Measurements from ENCODE around the gene MBD2.
"Not testable (repeated sequence)": the region's sequence is repeated elsewhere in the genome, so short reads cannot be mapped to it uniquely, and the experiment has no call there.

The MBD2 gene

DNA sequence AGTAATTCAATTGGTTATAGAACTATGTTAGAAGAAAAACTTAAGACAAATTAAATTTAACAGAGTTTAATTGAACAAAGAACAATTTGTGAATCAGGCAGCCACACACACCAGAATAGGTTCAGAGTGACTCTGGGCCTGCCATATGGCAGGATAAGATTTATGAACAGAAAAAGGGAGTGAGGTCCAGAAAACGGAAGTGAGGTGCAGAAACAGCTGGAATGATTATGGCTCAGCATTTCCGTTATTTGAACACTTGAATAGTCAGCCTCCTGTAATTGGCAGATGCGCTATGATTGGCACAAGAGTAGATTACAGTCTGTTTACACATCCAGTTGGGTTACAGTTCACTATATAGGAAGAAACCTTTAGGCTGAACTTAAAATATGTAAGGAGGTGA lies 99.0 kb downstream of the MBD2 start:
- WGBS (ENCODE audit: extremely low coverage, insufficient coverage, low lambda C conversion rate) = no CpG with 5 or more reads among the region's 3 CpGs
- H3K4me1 ChIP-seq (ENCODE audit: control insufficient read depth, low read depth, low read length) = no peaks in the 10 kb centered on the region
- H3K9ac ChIP-seq (ENCODE audit: low read length) = no peak overlapping the region

DNA sequence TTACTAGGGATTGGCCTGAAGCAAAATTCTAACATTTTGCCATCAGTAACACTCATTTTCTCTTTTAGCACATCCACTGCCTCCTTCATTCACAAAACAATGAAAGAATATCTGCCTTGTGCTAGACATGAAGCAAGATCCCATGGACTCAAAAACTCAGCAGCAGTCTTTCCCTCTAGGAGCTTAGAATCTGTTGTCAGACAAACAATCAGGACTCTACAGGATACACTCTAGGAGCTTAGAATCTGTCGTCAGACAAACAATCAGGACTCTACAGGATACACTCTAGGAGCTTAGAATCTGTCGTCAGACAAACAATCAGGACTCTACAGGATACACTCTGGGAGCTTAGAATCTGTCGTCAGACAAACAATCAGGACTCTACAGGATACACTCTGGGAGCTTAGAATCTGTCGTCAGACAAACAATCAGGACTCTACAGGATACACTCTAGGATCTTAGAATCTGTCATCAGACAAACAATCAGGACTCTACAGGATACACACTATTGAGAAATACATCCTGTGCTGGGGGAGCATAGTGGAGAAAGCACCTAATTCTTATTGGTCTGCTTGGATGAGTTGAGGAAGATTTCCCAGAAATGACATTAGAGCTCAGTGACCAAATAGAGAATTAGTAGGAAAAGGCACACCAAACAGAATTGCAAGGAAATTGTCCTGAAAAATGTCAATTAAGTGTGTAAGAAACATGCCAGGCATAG lies 100.6 kb downstream of the MBD2 start:
- not testable (repeated sequence) for H3K4me2 ChIP-seq (ENCODE audit: low read length); H2AK5ac ChIP-seq (ENCODE audit: low read length); H3K18ac ChIP-seq (ENCODE audit: low read length); H3K4ac ChIP-seq (ENCODE audit: low read depth, low read length); H2BK15ac ChIP-seq (replicated peaks; ENCODE audit: low read depth); H3K36me3 ChIP-seq (ENCODE audit: control insufficient read depth, insufficient read depth, low read length); H4K5ac ChIP-seq (ENCODE audit: low read length); H3K9ac ChIP-seq (ENCODE audit: low read length); H3K79me1 ChIP-seq (ENCODE audit: low read length); H3K79me2 ChIP-seq (ENCODE audit: control insufficient read depth, insufficient read depth, low read length); H3K56ac ChIP-seq (ENCODE audit: low read length); H3K23ac ChIP-seq (ENCODE audit: low read length); H3K27me3 ChIP-seq (ENCODE audit: insufficient read depth, low read length, poor library complexity); H3K4me3 ChIP-seq (ENCODE audit: low read length); H2BK120ac ChIP-seq (ENCODE audit: low read depth, low read length); H4K8ac ChIP-seq (ENCODE audit: low read depth, low read length); H3K4me1 ChIP-seq (ENCODE audit: control insufficient read depth, low read depth, low read length)
- Histone ChIP-seq H2BK5ac (ENCODE audit: low read length) (peak overlapping the region; percentile 8), H3K27ac (ENCODE audit: low read depth, low read length) (peak overlapping the region; percentile 63)
- peak; percentile 51 for DNase-seq
- WGBS (ENCODE audit: extremely low coverage, insufficient coverage, low lambda C conversion rate) = no CpG with 5 or more reads among the region's 4 CpGs

More for the DNA sequence above, 99.0 kb downstream of the MBD2 start:
- no peak overlapping the region for H2BK15ac ChIP-seq (replicated peaks; ENCODE audit: low read depth)
- no peaks in the 10 kb centered on the region for H3K79me2 ChIP-seq (ENCODE audit: control insufficient read depth, insufficient read depth, low read length)
- H3K56ac ChIP-seq (ENCODE audit: low read length) = no peak overlapping the region
- no peak overlapping the region for H2BK5ac ChIP-seq (ENCODE audit: low read length)
- H3K4me2 ChIP-seq (ENCODE audit: low read length) = no peak overlapping the region
- no peaks in the 10 kb centered on the region for H3K27me3 ChIP-seq (ENCODE audit: insufficient read depth, low read length, poor library complexity)
- H2BK120ac ChIP-seq (ENCODE audit: low read depth, low read length) = peak overlapping the region; percentile 39
- DNase-seq = no peak
- H3K4me3 ChIP-seq (ENCODE audit: low read length) = no peak overlapping the region
- no peak overlapping the region for H2AK5ac ChIP-seq (ENCODE audit: low read length)
- H3K79me1 ChIP-seq (ENCODE audit: low read length) = no peaks in the 10 kb centered on the region
- no peak overlapping the region for H4K5ac ChIP-seq (ENCODE audit: low read length)
- no peak overlapping the region for H4K8ac ChIP-seq (ENCODE audit: low read depth, low read length)
- H3K4ac ChIP-seq (ENCODE audit: low read depth, low read length) = no peak overlapping the region
- no peak overlapping the region for H3K23ac ChIP-seq (ENCODE audit: low read length)
- H3K36me3 ChIP-seq (ENCODE audit: control insufficient read depth, insufficient read depth, low read length) = no peaks in the 10 kb centered on the region
- no peak overlapping the region for H3K18ac ChIP-seq (ENCODE audit: low read length)
- no peak overlapping the region for H3K27ac ChIP-seq (ENCODE audit: low read depth, low read length)

DNA sequence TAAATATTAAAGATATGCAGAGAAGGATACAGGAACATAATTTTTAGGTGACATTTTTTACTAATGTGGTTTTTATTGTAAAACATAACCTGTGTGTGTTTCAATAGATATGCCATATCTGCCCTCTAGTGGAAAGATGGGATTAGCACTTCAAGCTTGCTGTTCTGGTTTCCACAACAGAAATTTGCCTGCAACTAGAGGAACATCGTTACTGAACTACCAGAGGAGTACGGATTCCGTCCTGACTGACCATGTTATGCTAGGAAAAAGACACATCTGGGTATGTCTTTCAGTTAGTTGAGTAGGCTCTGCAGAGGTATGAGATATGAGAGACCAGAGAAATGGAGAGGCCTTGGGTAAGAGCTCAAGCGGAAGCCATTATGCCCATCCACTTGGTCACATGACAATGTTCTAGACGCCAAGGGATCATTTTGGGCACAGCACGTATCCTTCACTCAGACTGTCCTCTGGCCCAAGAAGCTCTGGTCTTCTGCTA lies 104.9 kb downstream of the MBD2 start:
- no peak overlapping the region for H3K9ac ChIP-seq (ENCODE audit: low read length)
- no peak overlapping the region for H2AK5ac ChIP-seq (ENCODE audit: low read length)
- no peak overlapping the region for H4K5ac ChIP-seq (ENCODE audit: low read length)
- no peak overlapping the region for H4K8ac ChIP-seq (ENCODE audit: low read depth, low read length)
- WGBS (ENCODE audit: extremely low coverage, insufficient coverage, low lambda C conversion rate) = no CpG with 5 or more reads among the region's 6 CpGs
- H2BK120ac ChIP-seq (ENCODE audit: low read depth, low read length) = no peak overlapping the region
- no peaks in the 10 kb centered on the region for H3K4me1 ChIP-seq (ENCODE audit: control insufficient read depth, low read depth, low read length)
- no peak overlapping the region for H2BK5ac ChIP-seq (ENCODE audit: low read length)
- H3K4me3 ChIP-seq (ENCODE audit: low read length) = no peak overlapping the region
- H3K23ac ChIP-seq (ENCODE audit: low read length) = no peak overlapping the region
- no peaks in the 10 kb centered on the region for H3K79me2 ChIP-seq (ENCODE audit: control insufficient read depth, insufficient read depth, low read length)
- H3K27ac ChIP-seq (ENCODE audit: low read depth, low read length) = no peak overlapping the region
- H3K18ac ChIP-seq (ENCODE audit: low read length) = no peak overlapping the region
- no peaks in the 10 kb centered on the region for H3K27me3 ChIP-seq (ENCODE audit: insufficient read depth, low read length, poor library complexity)
- H3K56ac ChIP-seq (ENCODE audit: low read length) = peak overlapping the region; percentile 5
- DNase-seq = peak; percentile 75
- H3K36me3 ChIP-seq (ENCODE audit: control insufficient read depth, insufficient read depth, low read length) = no peaks in the 10 kb centered on the region
- H2BK15ac ChIP-seq (replicated peaks; ENCODE audit: low read depth) = no peak overlapping the region
- no peak overlapping the region for H3K4me2 ChIP-seq (ENCODE audit: low read length)
- H3K79me1 ChIP-seq (ENCODE audit: low read length) = no peaks in the 10 kb centered on the region
- H3K4ac ChIP-seq (ENCODE audit: low read depth, low read length) = no peak overlapping the region

DNA sequence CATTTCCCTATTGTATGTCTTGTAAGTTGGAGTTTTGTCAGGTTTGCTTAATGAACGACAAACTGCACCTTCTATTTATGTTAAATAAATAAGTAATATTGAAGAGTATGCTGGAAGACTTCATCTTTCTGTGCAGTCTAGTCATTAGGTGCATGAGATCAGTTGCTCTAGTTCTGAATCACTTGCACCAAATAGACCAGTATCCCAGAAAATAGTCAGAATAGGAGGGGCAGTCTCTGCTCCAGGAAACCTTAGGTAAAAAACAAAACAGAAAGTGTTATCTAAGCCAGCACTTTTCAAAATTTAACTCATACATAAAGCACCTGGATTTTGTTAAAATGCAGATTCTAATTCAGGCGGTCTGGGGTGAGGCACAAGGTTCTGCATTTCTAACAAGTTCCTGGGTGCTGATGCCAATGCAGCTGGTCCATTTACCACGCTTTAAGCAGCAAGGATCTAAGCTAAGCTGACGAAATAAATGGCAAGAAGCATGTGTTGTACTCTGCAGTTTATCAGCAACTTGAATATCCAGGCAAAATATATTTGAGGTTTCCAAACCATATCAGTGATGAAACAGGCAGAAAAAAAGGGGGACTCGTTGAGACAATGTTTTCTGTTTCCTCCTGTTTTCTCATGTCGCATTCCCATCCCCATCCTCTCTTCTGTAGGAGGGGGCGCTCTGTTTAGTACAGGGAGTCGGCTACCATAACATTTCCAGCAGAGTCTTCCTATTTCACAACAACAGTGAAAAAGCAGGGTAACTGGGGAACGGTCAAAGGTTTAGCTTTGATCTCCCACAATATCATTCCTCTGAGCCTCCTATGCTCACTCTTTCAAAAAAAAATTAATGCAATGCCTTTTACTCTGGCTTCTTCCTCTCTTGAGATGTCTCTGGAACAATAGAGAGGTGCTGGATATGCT lies 106.4 kb downstream of the MBD2 start:
- Histone ChIP-seq H3K36me3 (ENCODE audit: control insufficient read depth, insufficient read depth, low read length) (no peaks in the 10 kb centered on the region), H4K8ac (ENCODE audit: low read depth, low read length) (no peak overlapping the region), H3K4ac (ENCODE audit: low read depth, low read length) (no peak overlapping the region), H3K9ac (ENCODE audit: low read length) (no peak overlapping the region), H3K79me2 (ENCODE audit: control insufficient read depth, insufficient read depth, low read length) (no peaks in the 10 kb centered on the region), H2BK15ac (replicated peaks; ENCODE audit: low read depth) (no peak overlapping the region), H2BK5ac (ENCODE audit: low read length) (no peak overlapping the region), H2BK120ac (ENCODE audit: low read depth, low read length) (no peak overlapping the region), H3K4me2 (ENCODE audit: low read length) (no peak overlapping the region), H3K23ac (ENCODE audit: low read length) (no peak overlapping the region), H2AK5ac (ENCODE audit: low read length) (no peak overlapping the region), H3K79me1 (ENCODE audit: low read length) (no peaks in the 10 kb centered on the region), H3K27me3 (ENCODE audit: insufficient read depth, low read length, poor library complexity) (no peaks in the 10 kb centered on the region), H3K27ac (ENCODE audit: low read depth, low read length) (no peak overlapping the region), H3K4me3 (ENCODE audit: low read length) (no peak overlapping the region), H3K4me1 (ENCODE audit: control insufficient read depth, low read depth, low read length) (no peaks in the 10 kb centered on the region), H3K56ac (ENCODE audit: low read length) (no peak overlapping the region), H3K18ac (ENCODE audit: low read length) (no peak overlapping the region), H4K5ac (ENCODE audit: low read length) (no peak overlapping the region)
- DNase-seq = peak; percentile 27
- no CpG with 5 or more reads among the region's 9 CpGs for WGBS (ENCODE audit: extremely low coverage, insufficient coverage, low lambda C conversion rate)

DNA sequence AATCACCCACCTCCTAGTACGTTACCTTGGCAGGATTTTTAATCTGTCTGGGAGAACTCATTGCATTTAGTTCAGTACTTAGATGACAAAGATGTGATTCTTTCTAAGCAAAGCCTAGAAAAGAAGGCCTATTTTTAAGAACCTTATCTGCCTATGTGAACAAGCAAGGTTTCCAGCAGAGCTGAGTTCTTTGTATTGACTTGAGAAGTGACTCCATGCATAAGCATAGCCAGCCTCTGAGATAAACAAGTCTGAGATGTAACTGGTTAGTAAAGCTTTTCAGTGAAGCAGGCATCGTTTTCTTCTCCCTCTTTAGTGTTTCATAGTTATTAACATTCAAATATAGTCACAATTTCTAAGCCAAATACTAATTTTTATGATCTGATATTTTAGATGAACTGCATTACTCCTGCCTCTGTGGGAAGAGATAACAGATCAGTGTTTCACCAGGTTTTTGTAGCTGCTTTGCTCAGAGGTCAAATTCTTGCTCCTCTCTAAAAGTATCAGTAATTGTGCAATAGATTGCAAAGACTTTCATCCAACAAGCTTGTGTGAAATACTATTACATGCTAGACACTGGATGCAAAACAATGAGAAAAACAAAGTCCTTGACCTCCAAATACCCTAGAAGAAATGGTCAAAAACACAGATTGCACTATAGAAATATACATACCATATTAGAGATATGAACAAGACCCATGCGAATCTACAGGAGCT lies 107.8 kb downstream of the MBD2 start:
- Histone ChIP-seq H2BK5ac (ENCODE audit: low read length) (no peak overlapping the region), H3K4ac (ENCODE audit: low read depth, low read length) (no peak overlapping the region), H3K27ac (ENCODE audit: low read depth, low read length) (no peak overlapping the region), H3K36me3 (ENCODE audit: control insufficient read depth, insufficient read depth, low read length) (no peaks in the 10 kb centered on the region), H3K4me2 (ENCODE audit: low read length) (no peak overlapping the region), H4K5ac (ENCODE audit: low read length) (no peak overlapping the region), H3K18ac (ENCODE audit: low read length) (no peak overlapping the region), H2BK15ac (replicated peaks; ENCODE audit: low read depth) (no peak overlapping the region), H3K4me3 (ENCODE audit: low read length) (no peak overlapping the region), H3K27me3 (ENCODE audit: insufficient read depth, low read length, poor library complexity) (no peaks in the 10 kb centered on the region), H3K79me1 (ENCODE audit: low read length) (no peaks in the 10 kb centered on the region), H4K8ac (ENCODE audit: low read depth, low read length) (no peak overlapping the region), H3K4me1 (ENCODE audit: control insufficient read depth, low read depth, low read length) (no peaks in the 10 kb centered on the region), H2AK5ac (ENCODE audit: low read length) (no peak overlapping the region), H3K56ac (ENCODE audit: low read length) (no peak overlapping the region), H3K23ac (ENCODE audit: low read length) (no peak overlapping the region), H3K79me2 (ENCODE audit: control insufficient read depth, insufficient read depth, low read length) (no peaks in the 10 kb centered on the region), H2BK120ac (ENCODE audit: low read depth, low read length) (no peak overlapping the region), H3K9ac (ENCODE audit: low read length) (no peak overlapping the region)
- DNase-seq = peak; percentile 75
- WGBS (ENCODE audit: extremely low coverage, insufficient coverage, low lambda C conversion rate) = no CpG with 5 or more reads among the region's 3 CpGs
